Adipocyte (in vitro differentiated cells): Measurements from ENCODE around the gene CLIC5.
"Not testable (repeated sequence)": the region's sequence is repeated elsewhere in the genome, so short reads cannot be mapped to it uniquely, and the experiment has no call there.

Experiments
- DNase-seq: peaks from one replicate; pipeline ENCODE4 v3.0.0-alpha.2; 2015; ENCODE audit warnings: low read depth
- H3K27me3 ChIP-seq: replicated peaks from 2 replicates; pipeline ENCODE4 v1.7.0; 2013; ENCODE audit warnings: mild to moderate bottlenecking, low read length, moderate library complexity; ENCODE audit not compliant: control insufficient read depth, insufficient read depth
- H3K36me3 ChIP-seq: 2 replicates; pipeline ENCODE4 v1.7.0; 2013; ENCODE audit warnings: low read length, mild to moderate bottlenecking, moderate library complexity; ENCODE audit not compliant: control insufficient read depth, insufficient read depth, severe bottlenecking
- H3K4me1 ChIP-seq: 2 replicates; pipeline ENCODE4 v1.7.0; 2013; ENCODE audit warnings: mild to moderate bottlenecking, low read length, moderate library complexity; ENCODE audit not compliant: control insufficient read depth, insufficient read depth
- H3K4me3 ChIP-seq: 2 replicates; pipeline ENCODE4 v1.7.0; 2013; ENCODE audit warnings: mild to moderate bottlenecking, low read length, moderate library complexity
- H3K9ac ChIP-seq: 2 replicates; pipeline ENCODE4 v1.7.0; 2013; ENCODE audit warnings: mild to moderate bottlenecking, low read length, moderate library complexity
- H3K9me3 ChIP-seq: 2 replicates; pipeline ENCODE4 v1.7.0; 2013; ENCODE audit warnings: mild to moderate bottlenecking, low read length, moderate library complexity; ENCODE audit not compliant: control insufficient read depth

CLIC5 gene

GRCh38 chr6:45946352-45946751, 69.3 kb downstream of the CLIC5 start:
- Histone ChIP-seq H3K9me3 (no peaks in the 10 kb centered on the region), H3K4me1 (peaks cover 10% of the 10 kb centered on the region), H3K9ac (no peak overlapping the region), H3K36me3 (no peaks in the 10 kb centered on the region), H3K27me3 (no peaks in the 10 kb centered on the region), H3K4me3 (no peak overlapping the region)
- DNase-seq = peak; percentile 84

DNA sequence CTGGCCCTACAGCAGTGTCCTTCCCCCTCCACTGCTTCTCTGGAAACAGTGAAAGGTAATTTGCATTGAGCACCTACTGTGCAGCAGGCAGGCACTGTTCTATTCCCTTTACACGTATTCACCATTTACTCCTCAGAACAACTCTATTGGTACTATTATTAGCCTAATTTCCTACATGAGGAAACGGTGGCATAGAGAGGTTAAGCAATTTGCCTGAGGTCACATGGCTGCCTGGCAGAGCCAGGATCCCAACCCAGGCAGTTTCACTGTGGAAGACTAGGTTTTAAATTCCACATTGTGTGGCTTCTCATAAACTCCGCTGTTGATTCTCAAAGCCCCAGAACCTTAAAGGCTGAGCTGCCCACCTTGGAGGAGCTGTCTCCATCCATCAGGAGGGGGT, 72.7 kb downstream of the CLIC5 start:
- Histone ChIP-seq H3K36me3 (no peaks in the 10 kb centered on the region), H3K4me3 (no peak overlapping the region), H3K4me1 (peaks cover 9% of the 10 kb centered on the region), H3K9me3 (no peaks in the 10 kb centered on the region), H3K27me3 (no peaks in the 10 kb centered on the region), H3K9ac (no peak overlapping the region)
- no peak for DNase-seq

DNA sequence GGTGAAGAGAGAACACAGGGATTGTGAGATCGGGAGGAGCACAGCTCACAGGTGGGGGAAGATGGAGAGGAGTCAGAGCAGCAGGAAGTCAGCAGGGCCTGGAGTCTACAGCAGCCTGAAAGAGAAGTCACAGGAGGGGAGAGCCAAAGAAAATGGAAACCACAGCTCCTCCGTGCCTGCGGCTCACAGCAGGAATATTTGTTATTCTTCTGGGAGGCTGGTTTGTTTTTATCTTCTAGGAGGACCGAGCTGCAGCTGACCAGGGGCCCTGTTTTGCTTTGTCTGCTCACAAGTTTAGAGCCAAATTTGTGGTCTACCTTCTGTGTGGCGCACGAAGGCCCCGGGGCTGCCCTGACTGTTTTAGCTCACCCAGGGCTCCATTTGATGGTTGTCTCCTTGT, 81.8 kb downstream of the CLIC5 start:
- Histone ChIP-seq H3K4me3 (no peak overlapping the region), H3K27me3 (peaks cover 8% of the 10 kb centered on the region), H3K9me3 (no peaks in the 10 kb centered on the region), H3K9ac (no peak overlapping the region), H3K36me3 (no peaks in the 10 kb centered on the region), H3K4me1 (no peaks in the 10 kb centered on the region)
- DNase-seq = no peak

- Histone ChIP-seq H3K36me3 (no peaks in the 10 kb centered on the region), H3K27me3 (peaks cover 8% of the 10 kb centered on the region), H3K4me3 (no peak overlapping the region), H3K9ac (no peak overlapping the region), H3K9me3 (no peaks in the 10 kb centered on the region), H3K4me1 (no peaks in the 10 kb centered on the region)
- no peak for DNase-seq
Observed at GRCh38 chr6:45931232-45931631, 84.4 kb downstream of the CLIC5 start.

- peak; percentile 80 for DNase-seq
- H3K9ac ChIP-seq = no peak overlapping the region
- peaks cover 5% of the 10 kb centered on the region for H3K27me3 ChIP-seq
- no peak overlapping the region for H3K4me3 ChIP-seq
- H3K4me1 ChIP-seq = no peaks in the 10 kb centered on the region
- H3K9me3 ChIP-seq = no peaks in the 10 kb centered on the region
- H3K36me3 ChIP-seq = no peaks in the 10 kb centered on the region
Observed at GRCh38 chr6:45930420-45931040, 85.1 kb downstream of the CLIC5 start.

- no peaks in the 10 kb centered on the region for H3K4me1 ChIP-seq
- DNase-seq = no peak
- no peaks in the 10 kb centered on the region for H3K9me3 ChIP-seq
- H3K36me3 ChIP-seq = no peaks in the 10 kb centered on the region
- no peaks in the 10 kb centered on the region for H3K27me3 ChIP-seq
- H3K9ac ChIP-seq = no peak overlapping the region
- no peak overlapping the region for H3K4me3 ChIP-seq
Observed at GRCh38 chr6:45929421-45930361, 86.0 kb downstream of the CLIC5 start.

DNA sequence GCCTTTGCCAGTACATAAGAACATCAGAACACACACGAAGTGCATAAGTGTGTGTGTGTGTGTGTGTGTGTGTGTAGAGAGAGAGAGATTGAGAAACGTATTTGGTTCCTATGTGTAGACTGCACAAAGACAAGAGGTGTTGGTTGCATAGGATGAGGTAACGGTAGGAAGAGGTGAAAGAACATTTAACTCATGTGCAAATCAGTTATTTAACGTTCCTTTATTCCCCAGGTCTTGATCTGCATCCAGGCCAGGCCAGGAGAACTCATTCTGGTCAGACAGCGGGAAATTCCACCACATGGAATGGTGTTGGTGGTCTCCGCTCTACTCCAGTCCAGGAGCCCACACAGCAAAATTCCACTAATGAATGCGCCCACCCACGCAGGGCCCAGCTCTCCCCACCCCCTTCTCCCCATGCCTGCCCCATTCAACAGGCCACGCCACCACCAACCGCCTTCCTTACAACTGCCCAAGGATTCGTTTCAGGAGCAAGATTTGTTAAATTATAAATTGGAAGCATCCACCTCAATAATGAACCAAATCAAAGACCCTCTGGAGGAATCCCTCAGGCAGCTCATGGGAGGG, 86.8 kb downstream of the CLIC5 start:
- Histone ChIP-seq H3K4me3 (no peak overlapping the region), H3K27me3 (no peaks in the 10 kb centered on the region), H3K4me1 (peaks cover 5% of the 10 kb centered on the region), H3K36me3 (no peaks in the 10 kb centered on the region), H3K9me3 (no peaks in the 10 kb centered on the region), H3K9ac (no peak overlapping the region)
- no peak for DNase-seq

DNA sequence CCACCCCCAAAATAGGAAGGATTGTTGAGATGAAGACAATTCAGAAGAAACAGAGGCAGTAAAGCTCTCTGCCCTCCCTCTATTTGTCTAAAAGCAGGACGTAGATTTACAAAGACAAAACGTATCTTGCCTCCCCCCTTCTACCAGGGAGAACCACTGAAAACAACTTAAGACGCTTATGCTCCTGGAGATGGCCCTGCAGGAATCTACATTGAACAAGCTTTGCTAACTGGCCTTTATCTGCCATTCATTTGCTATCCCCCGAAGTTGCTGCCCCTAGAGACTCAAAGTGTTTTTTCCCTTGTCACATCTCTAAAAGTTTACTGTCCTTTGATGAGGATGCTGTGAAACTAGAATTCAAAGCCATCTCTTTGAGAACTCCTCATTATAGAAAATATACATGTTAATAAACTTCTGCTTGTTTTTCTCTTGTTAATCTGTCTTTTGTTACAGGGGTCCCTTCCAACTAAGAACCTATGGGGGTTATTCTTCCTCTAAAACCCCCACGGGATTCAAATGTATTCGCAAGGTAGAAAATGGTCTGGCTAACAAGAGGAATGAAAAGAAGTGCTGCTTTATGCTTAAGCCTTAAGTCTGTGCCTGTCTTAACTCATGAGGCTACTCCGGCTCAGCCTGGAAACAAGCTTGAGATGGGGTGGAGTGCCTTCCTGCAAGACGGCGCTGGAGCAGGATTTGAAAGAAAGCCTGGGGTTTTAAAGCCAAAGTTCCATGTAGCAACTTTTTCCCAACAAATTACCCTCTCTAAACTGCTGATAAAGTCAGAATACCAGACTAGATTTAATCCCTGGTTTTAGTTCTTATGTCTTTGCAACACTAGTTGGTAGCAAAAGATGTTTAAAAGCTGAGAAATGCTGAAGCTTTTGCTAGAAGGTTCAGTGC, 88.0 kb downstream of the CLIC5 start:
- H3K36me3 ChIP-seq = no peaks in the 10 kb centered on the region
- no peak overlapping the region for H3K9ac ChIP-seq
- DNase-seq = no peak
- no peaks in the 10 kb centered on the region for H3K9me3 ChIP-seq
- H3K27me3 ChIP-seq = no peaks in the 10 kb centered on the region
- H3K4me3 ChIP-seq = no peak overlapping the region
- H3K4me1 ChIP-seq = peaks cover 8% of the 10 kb centered on the region

- not testable (repeated sequence) for H3K9me3 ChIP-seq, DNase-seq, H3K4me3 ChIP-seq, H3K9ac ChIP-seq, H3K27me3 ChIP-seq, H3K36me3 ChIP-seq
- H3K4me1 ChIP-seq = peaks cover 18% of the 10 kb centered on the region
Observed at GRCh38 chr6:45926423-45926822, 89.2 kb downstream of the CLIC5 start.

- Histone ChIP-seq H3K4me3 (no peak overlapping the region), H3K36me3 (no peaks in the 10 kb centered on the region), H3K9ac (no peak overlapping the region), H3K9me3 (no peaks in the 10 kb centered on the region), H3K4me1 (peaks cover 18% of the 10 kb centered on the region), H3K27me3 (no peaks in the 10 kb centered on the region)
- no peak for DNase-seq
Observed at GRCh38 chr6:45924763-45925342, 90.8 kb downstream of the CLIC5 start.
